OCI-LY1 (cell line): ENCODE results near the gene SFSWAP.

Source experiments
- CTCF ChIP-seq: fragments of 200-600 bp; sonication (generic), shearing (Covaris generic); IDR thresholded peaks from 2 replicates; pipeline ENCODE4 v1.5.1; 2017; ENCODE audit warnings: mild to moderate bottlenecking, antibody characterized with exemption, low read length, moderate library complexity, mixed read lengths
- EZH2 ChIP-seq: fragments of 200-600 bp; sonication (generic), shearing (Covaris generic); IDR thresholded peaks from 2 replicates; pipeline ENCODE4 v1.8.0; 2017; ENCODE audit warnings: borderline replicate concordance, mixed run types, mild to moderate bottlenecking, antibody characterized with exemption, low read length, moderate library complexity, mixed read lengths

- no peak for TF ChIP-seq CTCF
- no peak for TF ChIP-seq EZH2
These were observed 98.0 kb downstream of the SFSWAP start for GRCh38 chr12:131808744-131809371.
